ENCODE data around the gene FARSA. TPM values are rescaled to one million over a fixed set of nuclear protein-coding genes. Genes with fewer than 3 reads are reported as not detected.
"Not testable (repeated sequence)": the region's sequence is repeated elsewhere in the genome, so short reads cannot be mapped to it uniquely, and the experiment has no call there.

Gene FARSA
- total RNA-seq, 2 experiments from 2014 or later, result 77.9 to 82.8 TPM

- H3K4me1 Mint-ChIP-seq (ENCODE audit: low read depth), result peaks cover 16% of the 10 kb centered on the region
- DNase-seq, result no peak
- no peaks in the 10 kb centered on the region for H3K9me3 Mint-ChIP-seq
- no peaks in the 10 kb centered on the region for H3K36me3 Mint-ChIP-seq (ENCODE audit: low read depth)
- CTCF ChIA-PET, result interaction anchor here (0.6 to 5.5 kb wide), 11 partner anchors 9 to 201 kb away, joined by 3 to 94 read pairs (median 5); no protein-coding TSS in a partner anchor
- intact Hi-C loops (cut with micrococcal nuclease), result no loop called here
- no peaks in the 10 kb centered on the region for H3K27me3 Mint-ChIP-seq (ENCODE audit: low read depth)
- no peak overlapping the region for H3K27ac Mint-ChIP-seq
- H3K4me3 Mint-ChIP-seq, result no peak overlapping the region
Observed at GRCh38 chr19:12967907-12968306, 34.4 kb upstream of the FARSA start.

GRCh38 chr19:12965812-12966135, 32.3 kb upstream of the FARSA start:
- no peaks in the 10 kb centered on the region for H3K9me3 Mint-ChIP-seq
- H3K36me3 Mint-ChIP-seq (ENCODE audit: low read depth), result no peaks in the 10 kb centered on the region
- H3K4me3 Mint-ChIP-seq, result peak overlapping the region; percentile 93
- H3K27ac Mint-ChIP-seq, result no peak overlapping the region
- DNase-seq, result no peak
- CTCF ChIA-PET, result interaction anchor here (0.6 to 5.5 kb wide), 63 partner anchors 11 to 229 kb away, joined by 3 to 94 read pairs (median 4); partner anchors contain the start of genes CALR, DNASE2, FARSA and GADD45GIP1
- no peaks in the 10 kb centered on the region for H3K27me3 Mint-ChIP-seq (ENCODE audit: low read depth)
- H3K4me1 Mint-ChIP-seq (ENCODE audit: low read depth), result peaks cover 16% of the 10 kb centered on the region
- intact Hi-C loops (cut with micrococcal nuclease), result loop anchor here (1.0 kb wide), 4 partner anchors 27 to 129 kb away; partner anchors contain the start of gene CALR

- DNase-seq, result peak; percentile 92
- CTCF ChIA-PET, result interaction anchor here (0.6 to 5.5 kb wide), 66 partner anchors 11 to 313 kb away, joined by 3 to 94 read pairs (median 4); partner anchors contain the start of genes CALR, DNASE2, FARSA and GADD45GIP1
- Mint-ChIP-seq H3K9me3 (no peaks in the 10 kb centered on the region), H3K4me3 (peak overlapping the region; percentile 93), H3K27ac (peak overlapping the region; percentile 88), H3K4me1 (ENCODE audit: low read depth) (peaks cover 11% of the 10 kb centered on the region), H3K36me3 (ENCODE audit: low read depth) (no peaks in the 10 kb centered on the region), H3K27me3 (ENCODE audit: low read depth) (no peaks in the 10 kb centered on the region)
- intact Hi-C loops (cut with micrococcal nuclease), result loop anchor here (1.0 kb wide), 4 partner anchors 27 to 129 kb away; partner anchors contain the start of gene CALR
Observed at GRCh38 chr19:12965017-12965811, 31.7 kb upstream of the FARSA start.

- intact Hi-C loops (cut with micrococcal nuclease), result no loop called here
- peaks cover 3% of the 10 kb centered on the region for H3K36me3 Mint-ChIP-seq (ENCODE audit: low read depth)
- H3K4me1 Mint-ChIP-seq (ENCODE audit: low read depth), result peaks cover 24% of the 10 kb centered on the region
- no peaks in the 10 kb centered on the region for H3K9me3 Mint-ChIP-seq
- no peaks in the 10 kb centered on the region for H3K27me3 Mint-ChIP-seq (ENCODE audit: low read depth)
- DNase-seq, result no peak
- H3K27ac Mint-ChIP-seq, result no peak overlapping the region
- H3K4me3 Mint-ChIP-seq, result no peak overlapping the region
- CTCF ChIA-PET, result interaction anchor here (0.6 to 0.8 kb wide), 3 partner anchors 101 to 1719 kb away, joined by 3 read pairs; no protein-coding TSS in a partner anchor
Observed at GRCh38 chr19:12959481-12959880, 26.0 kb upstream of the FARSA start.

GRCh38 chr19:12957389-12957952, 24.0 kb upstream of the FARSA start:
- not testable (repeated sequence) for H3K27me3 Mint-ChIP-seq (ENCODE audit: low read depth); H3K9me3 Mint-ChIP-seq; DNase-seq
- peaks cover 42% of the 10 kb centered on the region for H3K4me1 Mint-ChIP-seq (ENCODE audit: low read depth)
- intact Hi-C loops (cut with micrococcal nuclease), result loop anchor here (2.0 kb wide), 1 partner anchor 19 kb away; the partner anchor contains the start of gene CALR
- CTCF ChIA-PET, result interaction anchor here (6.2 kb wide), 1 partner anchor 8 kb away, joined by 36 read pairs; no protein-coding TSS in a partner anchor
- H3K27ac Mint-ChIP-seq, result peak overlapping the region; percentile 96
- H3K36me3 Mint-ChIP-seq (ENCODE audit: low read depth), result peaks cover 15% of the 10 kb centered on the region
- peak overlapping the region; percentile 88 for H3K4me3 Mint-ChIP-seq

GRCh38 chr19:12956446-12957388, 23.2 kb upstream of the FARSA start, which contains the start of gene GADD45GIP1:
Gene GADD45GIP1 (minus strand): TSS chr19:12957223. CDS start chr19:12957212, 11 bp downstream.
- intact Hi-C loops (cut with micrococcal nuclease), result loop anchor here (2.0 kb wide), 1 partner anchor 18 kb away; the partner anchor contains the start of gene CALR
- CTCF ChIA-PET, result interaction anchor here (0.5 to 6.2 kb wide), 2 partner anchors 9 to 74 kb away, joined by 3 to 36 read pairs; no protein-coding TSS in a partner anchor
- H3K9me3 Mint-ChIP-seq, result no peaks in the 10 kb centered on the region
- peaks cover 43% of the 10 kb centered on the region for H3K4me1 Mint-ChIP-seq (ENCODE audit: low read depth)
- DNase-seq, result peak; percentile 85
- H3K27me3 Mint-ChIP-seq (ENCODE audit: low read depth), result no peaks in the 10 kb centered on the region
- peak within 1 kb of the TSS; percentile 96 for H3K27ac Mint-ChIP-seq
- H3K36me3 Mint-ChIP-seq (ENCODE audit: low read depth), result peaks cover 20% of the 10 kb centered on the region
- peak within 1 kb of the TSS; percentile 88 for H3K4me3 Mint-ChIP-seq

- peak overlapping the region; percentile 86 for H3K4me3 Mint-ChIP-seq
- DNase-seq, result no peak
- peaks cover 27% of the 10 kb centered on the region for H3K36me3 Mint-ChIP-seq (ENCODE audit: low read depth)
- CTCF ChIA-PET, result interaction anchor here (0.5 to 6.2 kb wide), 3 partner anchors 9 to 105 kb away, joined by 3 to 36 read pairs (median 3); no protein-coding TSS in a partner anchor
- intact Hi-C loops (cut with micrococcal nuclease), result loop anchor here (2.0 kb wide), 1 partner anchor 17 kb away; the partner anchor contains the start of gene CALR
- H3K27ac Mint-ChIP-seq, result peak overlapping the region; percentile 76
- H3K4me1 Mint-ChIP-seq (ENCODE audit: low read depth), result peaks cover 46% of the 10 kb centered on the region
- no peaks in the 10 kb centered on the region for H3K27me3 Mint-ChIP-seq (ENCODE audit: low read depth)
- no peaks in the 10 kb centered on the region for H3K9me3 Mint-ChIP-seq
Observed at GRCh38 chr19:12955996-12956395, 22.5 kb upstream of the FARSA start.

GRCh38 chr19:12955575-12955974, 22.1 kb upstream of the FARSA start:
- H3K27me3 Mint-ChIP-seq (ENCODE audit: low read depth); intact Hi-C loops (cut with micrococcal nuclease); DNase-seq; H3K9me3 Mint-ChIP-seq: not testable (repeated sequence)
- Mint-ChIP-seq H3K4me3 (peak overlapping the region; percentile 86), H3K4me1 (ENCODE audit: low read depth) (peaks cover 46% of the 10 kb centered on the region), H3K36me3 (ENCODE audit: low read depth) (peaks cover 29% of the 10 kb centered on the region), H3K27ac (peak overlapping the region; percentile 76)
- CTCF ChIA-PET, result interaction anchor here (0.9 to 6.2 kb wide), 3 partner anchors 10 to 106 kb away, joined by 3 to 36 read pairs (median 4); no protein-coding TSS in a partner anchor

GRCh38 chr19:12954612-12954962, 21.1 kb upstream of the FARSA start:
- Mint-ChIP-seq H3K4me1 (ENCODE audit: low read depth) (peaks cover 45% of the 10 kb centered on the region), H3K27me3 (ENCODE audit: low read depth) (no peaks in the 10 kb centered on the region), H3K27ac (peak overlapping the region; percentile 76), H3K9me3 (no peaks in the 10 kb centered on the region), H3K4me3 (no peak overlapping the region), H3K36me3 (ENCODE audit: low read depth) (peaks cover 36% of the 10 kb centered on the region)
- peak; percentile 47 for DNase-seq
- intact Hi-C loops (cut with micrococcal nuclease), result loop anchor here (1.0 kb wide), 1 partner anchor 9 kb away; the partner anchor contains the start of gene RAD23A
- CTCF ChIA-PET, result interaction anchor here (0.5 to 6.2 kb wide), 4 partner anchors 11 to 237 kb away, joined by 3 to 36 read pairs (median 3); no protein-coding TSS in a partner anchor

GRCh38 chr19:12953799-12954611, 20.5 kb upstream of the FARSA start:
- Mint-ChIP-seq H3K36me3 (ENCODE audit: low read depth) (peaks cover 36% of the 10 kb centered on the region), H3K27ac (peak overlapping the region; percentile 76), H3K4me3 (no peak overlapping the region), H3K9me3 (no peaks in the 10 kb centered on the region), H3K4me1 (ENCODE audit: low read depth) (peaks cover 45% of the 10 kb centered on the region), H3K27me3 (ENCODE audit: low read depth) (no peaks in the 10 kb centered on the region)
- intact Hi-C loops (cut with micrococcal nuclease), result loop anchor here (1.0 kb wide), 1 partner anchor 9 kb away; the partner anchor contains the start of gene RAD23A
- DNase-seq, result no peak
- CTCF ChIA-PET, result interaction anchor here (0.5 to 6.2 kb wide), 4 partner anchors 11 to 236 kb away, joined by 3 to 36 read pairs (median 3); no protein-coding TSS in a partner anchor
